Adrenal gland (tissue), 12 donors: ENCODE data around the gene NFE2L2. TPM values are rescaled to one million over a fixed set of nuclear protein-coding genes. Genes with fewer than 3 reads are reported as not detected.

Experiments used
- DNase-seq, 7 donors: peaks; one replicate each; pipeline ENCODE4 v3.0.0-alpha.2; 2019 to 2020
- H3K27ac ChIP-seq, 5 donors: fragments of 200-600 bp; sonication (generic) in 4 of 5; 1 replicate in 3 of 5; 2 replicates in 2 of 5; pipeline versions ENCODE4 v1.5.1 to v1.8.0; 2016 to 2020; ENCODE audit warnings: mild to moderate bottlenecking in 1 of 5
- H3K27me3 ChIP-seq: fragments of 200-600 bp; 2 replicates; pipeline ENCODE4 v1.8.0; 2021
- H3K36me3 ChIP-seq, 2 donors: fragments of 200-600 bp; replicated peaks in 1 of 2; 1 replicate in 1 of 2; 2 replicates in 1 of 2; pipeline versions ENCODE4 v1.5.1 to v1.8.0; 2018 to 2022
- H3K4me1 ChIP-seq, 2 donors: fragments of 200-600 bp; replicated peaks in 1 of 2; 1 replicate in 1 of 2; 2 replicates in 1 of 2; pipeline versions ENCODE4 v1.5.1 to v1.8.0; 2018 to 2021
- H3K4me3 ChIP-seq, 4 donors: fragments of 200-600 bp; sonication (generic) in 3 of 4; one replicate each; pipeline ENCODE4 v1.5.1; 2016 to 2018
- H3K9me3 ChIP-seq, 3 donors: fragments of 200-600 bp; sonication (generic) in 1 of 3; replicated peaks in 1 of 3; 1 replicate in 2 of 3; 2 replicates in 1 of 3; pipeline versions ENCODE4 v1.5.1 to v1.8.0; 2016 to 2021
- POLR2A ChIP-seq, 2 donors: fragments of 450-650 bp; IDR thresholded peaks; one replicate each; pipeline ENCODE4 v1.6.1; 2017; ENCODE audit warnings: antibody characterized with exemption in 2 of 2, mild to moderate bottlenecking in 2 of 2, moderate library complexity in 1 of 2
- WGBS, 4 donors: extraction: QIAGEN DNeasy Blood & Tissue Kit in 2 of 4; methylation state at CpG; one replicate each; pipeline versions ENCODE4 v1.1.5 to v1.1.7; 2013 to 2017; 5-methylcytosine and 5-hydroxymethylcytosine counted together
- intact Hi-C, 2 donors: fragments of 100-400 bp; cut with DNase I; formaldehyde crosslinking; loops; one replicate each; pipeline versions ENCODE4 v1.14.1 to v1.15.0; 2022 to 2023
- polyA plus RNA-seq, 3 donors: library from polyadenylated mRNA; stranded (reverse); fragments of 200-250 nt in 2 of 3; fragments of 350-450 nt in 1 of 3; fragmentation: Illumina TruSeq in 1 of 3; extraction: RNeasy Lipid Tissue Mini Kit (QIAGEN cat#74804) in 1 of 3; gene quantifications; one replicate each; pipeline ENCODE4 v1.2.3, GENCODE V29; 2013 to 2014
- total RNA-seq, 9 donors: library from RNA; depleted of rRNA in 4 of 9; stranded (reverse); fragments of >200 nt in 4 of 9; fragments of 120-200 nt in 1 of 9; fragmentation: NEBNext Ultra II Directional in 1 of 9; extraction: Animal tissue kit (Norgen Biotek cat#: 25700) in 1 of 9; gene quantifications; one replicate each; pipeline versions ENCODE4 v1.1.0 to v1.2.4, GENCODE V29; 2013 to 2023
- TF ChIP-seq, protein P1 (sequence below), 6 experiments: fragments of 450-650 bp in 4 of 6; fragments of 200-600 bp in 2 of 6; sonication (generic) in 1 of 6; IDR thresholded peaks; 1 replicate in 5 of 6; 2 replicates in 1 of 6; pipeline versions ENCODE4 v1.5.1 to v1.8.0; 2016 to 2021; ENCODE audit warnings: antibody characterized with exemption in 6 of 6, mild to moderate bottlenecking in 2 of 6, moderate library complexity in 1 of 6
- donor health status: healthy with polysubstance abuse.
- donor health status: Bipolar disorder and iron deficiency.
- donor health status: DM: yes; HTN: yes; CAD: no.
- donor health status: DM: no; HTN: no; CAD: no.
- donor health status: DM: no; HTN: no; CAD: no.
- donor health status: DM: yes; HTN: yes; CAD: no.

The NFE2L2 gene
- total and polyA plus RNA-seq, 12 donors: 41.1 to 119 (median 80.4) TPM

DNA sequence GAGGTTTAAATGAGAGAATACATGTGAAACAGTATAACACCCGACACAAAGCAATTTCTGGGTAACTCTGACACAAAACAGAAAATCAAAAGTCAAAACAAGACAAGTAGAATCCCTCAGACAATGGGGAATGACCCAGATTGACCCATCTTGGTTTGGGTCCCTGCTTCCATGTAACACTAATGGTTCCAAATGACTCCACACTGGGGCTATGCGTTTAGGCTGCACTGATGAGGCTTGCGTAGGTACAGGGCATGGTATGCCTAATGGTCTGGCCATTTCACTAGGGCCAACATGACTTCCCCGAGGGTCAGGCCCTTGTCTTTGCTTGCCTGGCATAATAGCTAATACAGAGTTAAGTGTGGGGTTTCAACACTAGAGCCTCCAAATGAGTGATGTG, 27.2 kb upstream of the NFE2L2 start:
- Histone ChIP-seq H3K4me1 (peaks cover 11 to 13% of the 10 kb centered on the region in 2 donors), H3K27ac (no peak overlapping the region), H3K36me3 (no peaks in the 10 kb centered on the region), H3K27me3 (no peaks in the 10 kb centered on the region), H3K9me3 (no peaks in the 10 kb centered on the region), H3K4me3 (no peak overlapping the region)
- intact Hi-C loops: no loop called here
- WGBS, 4 donors: 87 to 97% (median 94%) methylated on average over 4 of the region's 4 CpGs
- TF ChIP-seq, protein P1, sequence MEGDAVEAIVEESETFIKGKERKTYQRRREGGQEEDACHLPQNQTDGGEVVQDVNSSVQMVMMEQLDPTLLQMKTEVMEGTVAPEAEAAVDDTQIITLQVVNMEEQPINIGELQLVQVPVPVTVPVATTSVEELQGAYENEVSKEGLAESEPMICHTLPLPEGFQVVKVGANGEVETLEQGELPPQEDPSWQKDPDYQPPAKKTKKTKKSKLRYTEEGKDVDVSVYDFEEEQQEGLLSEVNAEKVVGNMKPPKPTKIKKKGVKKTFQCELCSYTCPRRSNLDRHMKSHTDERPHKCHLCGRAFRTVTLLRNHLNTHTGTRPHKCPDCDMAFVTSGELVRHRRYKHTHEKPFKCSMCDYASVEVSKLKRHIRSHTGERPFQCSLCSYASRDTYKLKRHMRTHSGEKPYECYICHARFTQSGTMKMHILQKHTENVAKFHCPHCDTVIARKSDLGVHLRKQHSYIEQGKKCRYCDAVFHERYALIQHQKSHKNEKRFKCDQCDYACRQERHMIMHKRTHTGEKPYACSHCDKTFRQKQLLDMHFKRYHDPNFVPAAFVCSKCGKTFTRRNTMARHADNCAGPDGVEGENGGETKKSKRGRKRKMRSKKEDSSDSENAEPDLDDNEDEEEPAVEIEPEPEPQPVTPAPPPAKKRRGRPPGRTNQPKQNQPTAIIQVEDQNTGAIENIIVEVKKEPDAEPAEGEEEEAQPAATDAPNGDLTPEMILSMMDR (IDR thresholded peaks at IDR 0.05): no peak
- no peak for TF ChIP-seq POLR2A (IDR thresholded peaks at IDR 0.05)
- DNase-seq: no peak

- WGBS, 4 donors: 65 to 74% (median 71%) methylated on average over 9 of the region's 9 CpGs
Measured at GRCh38 chr2:177289824-177290628, 25.5 kb upstream of the NFE2L2 start.

DNA sequence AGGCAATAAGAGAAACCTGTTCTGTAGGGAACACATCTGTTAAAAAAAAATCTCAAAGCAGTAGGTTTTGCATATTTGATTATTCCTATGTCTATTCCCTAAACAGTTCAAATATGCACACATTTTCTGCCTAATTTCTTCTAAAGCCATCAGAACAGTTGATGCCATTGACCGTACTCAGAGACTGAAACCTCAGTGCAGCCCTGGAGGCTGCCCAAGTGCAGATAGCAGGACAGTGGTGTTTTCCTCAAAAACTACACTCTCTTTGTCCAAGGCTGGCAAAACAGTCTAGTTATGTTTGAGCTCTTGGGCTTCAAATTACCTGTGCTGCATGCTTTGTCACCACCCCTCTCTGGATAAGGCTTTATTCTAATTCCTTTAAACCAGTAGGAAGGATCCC, 23.3 kb upstream of the NFE2L2 start:
- Histone ChIP-seq H3K27ac (no peak overlapping the region), H3K27me3 (no peaks in the 10 kb centered on the region), H3K4me1 (no peaks in the 10 kb centered on the region), H3K9me3 (no peaks in the 10 kb centered on the region), H3K4me3 (no peak overlapping the region), H3K36me3 (no peaks in the 10 kb centered on the region)
- TF ChIP-seq POLR2A (IDR thresholded peaks at IDR 0.05): no peak
- TF ChIP-seq, protein P1 (IDR thresholded peaks at IDR 0.05): no peak
- DNase-seq: no peak
- WGBS, 4 donors: 88 to 100% (median 95%) methylated on average over 1 of the region's 1 CpG
- intact Hi-C loops: no loop called here

More at GRCh38 chr2:177289824-177290628, 25.5 kb upstream of the NFE2L2 start:
- Histone ChIP-seq H3K4me3 (no peak overlapping the region), H3K4me1 (peaks cover 0 to 3% of the 10 kb centered on the region in 2 donors), H3K27ac (no peak overlapping the region), H3K27me3 (no peaks in the 10 kb centered on the region), H3K36me3 (no peaks in the 10 kb centered on the region), H3K9me3 (no peaks in the 10 kb centered on the region)
- no peak for DNase-seq
- intact Hi-C loops: no loop called here
- no peak for TF ChIP-seq POLR2A (IDR thresholded peaks at IDR 0.05)
- TF ChIP-seq, protein P1 (IDR thresholded peaks at IDR 0.05): no peak

- TF ChIP-seq, protein P1 (IDR thresholded peaks at IDR 0.05): no peak
- TF ChIP-seq POLR2A (IDR thresholded peaks at IDR 0.05): no peak
- DNase-seq: no peak
- no peaks in the 10 kb centered on the region for H3K36me3 ChIP-seq
- no peak overlapping the region for H3K4me3 ChIP-seq
- 75 to 92% (median 85%) methylated on average over 2 of the region's 2 CpGs for WGBS, 4 donors
- no peak overlapping the region for H3K27ac ChIP-seq
- no peaks in the 10 kb centered on the region for H3K27me3 ChIP-seq
- no peaks in the 10 kb centered on the region for H3K4me1 ChIP-seq
- intact Hi-C loops: no loop called here
- no peaks in the 10 kb centered on the region for H3K9me3 ChIP-seq
Measured at GRCh38 chr2:177285892-177286715, 21.6 kb upstream of the NFE2L2 start.
